ENCODE results near the gene OBP2A. TPM values are rescaled to one million over a fixed set of nuclear protein-coding genes. Genes with fewer than 3 reads are reported as not detected.
A peak's percentile ranks its signal among the peaks of the same experiment; 100 is the strongest.

OBP2A gene
- total and polyA plus RNA-seq, 3 donors from 2014 or later = 11.8 to 19.0 (median 13.9) TPM

DNA sequence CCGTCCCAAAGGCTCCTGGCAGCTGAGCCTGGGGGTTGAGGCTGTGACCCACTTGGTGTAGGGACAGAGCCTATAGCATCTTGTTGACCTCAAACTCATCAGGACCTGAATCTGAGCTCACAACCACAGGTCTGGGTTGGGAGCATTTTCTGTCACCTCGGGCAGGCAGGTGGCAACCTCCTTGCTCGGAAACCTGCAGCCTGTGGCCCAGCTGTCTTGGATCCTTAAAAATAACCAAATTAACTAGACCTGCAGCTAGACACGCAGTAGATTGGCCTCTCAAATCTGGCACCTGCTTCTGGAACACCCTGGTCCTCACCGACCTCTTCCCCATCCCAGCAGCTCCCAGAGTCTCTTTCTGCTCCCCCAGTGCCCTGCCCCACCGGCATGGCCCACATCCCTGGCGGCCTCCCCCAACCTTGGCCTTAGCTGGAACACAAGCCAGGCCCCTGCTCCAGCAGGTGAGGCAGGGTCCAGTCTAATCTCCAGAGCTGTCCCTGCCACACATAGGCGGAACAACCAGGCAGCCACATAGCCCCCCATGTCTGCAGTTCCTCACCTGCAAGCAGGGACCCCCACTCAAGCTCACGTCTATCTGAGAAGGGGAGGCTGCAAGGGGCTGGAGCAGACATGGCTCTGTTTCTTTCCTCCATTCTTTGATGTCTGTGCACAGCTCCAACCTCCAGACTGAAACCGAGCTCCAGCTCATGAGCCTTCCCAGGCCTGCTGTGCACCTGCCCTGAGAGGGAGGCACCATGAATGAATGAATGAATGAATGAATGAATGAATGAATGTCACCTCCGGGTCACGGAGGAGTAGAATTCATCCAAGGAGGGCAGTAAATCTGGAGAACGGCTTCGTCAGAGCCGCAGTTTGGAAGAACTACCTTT lies 43.9 kb downstream of the OBP2A start:
- DNase-seq = peak; percentile 3
- no peaks in the 10 kb centered on the region for H3K27me3 ChIP-seq

DNA sequence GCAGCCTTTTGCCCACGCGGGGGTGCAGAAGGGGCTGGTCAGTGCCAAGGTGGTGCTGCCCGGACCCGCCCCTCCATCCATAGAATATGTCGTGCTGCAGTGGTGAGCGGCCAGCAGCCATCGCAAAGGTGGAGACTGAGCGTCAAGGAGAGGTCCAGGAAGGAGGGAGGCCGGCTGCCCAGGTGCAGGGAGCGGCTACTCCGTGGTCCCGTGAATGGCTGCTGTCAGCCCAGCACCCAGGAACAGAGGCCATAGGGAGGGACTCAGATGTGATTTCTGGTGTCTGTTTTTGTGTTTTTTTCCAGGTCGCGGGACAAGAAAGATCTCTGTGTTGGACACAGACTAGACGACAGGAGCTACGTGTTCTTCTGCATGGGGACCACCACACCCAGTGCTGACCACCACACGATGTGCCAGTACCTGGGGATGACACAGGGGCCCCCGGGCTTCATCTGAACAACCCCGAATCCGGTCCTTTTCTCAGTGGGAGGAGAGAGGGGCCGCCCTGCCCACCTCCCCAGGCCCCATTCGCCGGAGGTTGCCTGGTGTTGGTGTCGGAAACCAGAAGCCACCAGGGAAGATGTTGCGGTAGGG lies 44.7 kb downstream of the OBP2A start:
- Histone ChIP-seq H3K27me3 (no peaks in the 10 kb centered on the region), H3K9me3 (no peaks in the 10 kb centered on the region), H3K36me3 (ENCODE audit: low read depth, missing control alignments) (no peaks in the 10 kb centered on the region), H3K27ac (no peak overlapping the region), H3K4me1 (no peaks in the 10 kb centered on the region), H3K4me3 (no peak overlapping the region)
- no peak for TF ChIP-seq POLR2A (IDR thresholded peaks at IDR 0.05)
- TF ChIP-seq, protein P1, sequence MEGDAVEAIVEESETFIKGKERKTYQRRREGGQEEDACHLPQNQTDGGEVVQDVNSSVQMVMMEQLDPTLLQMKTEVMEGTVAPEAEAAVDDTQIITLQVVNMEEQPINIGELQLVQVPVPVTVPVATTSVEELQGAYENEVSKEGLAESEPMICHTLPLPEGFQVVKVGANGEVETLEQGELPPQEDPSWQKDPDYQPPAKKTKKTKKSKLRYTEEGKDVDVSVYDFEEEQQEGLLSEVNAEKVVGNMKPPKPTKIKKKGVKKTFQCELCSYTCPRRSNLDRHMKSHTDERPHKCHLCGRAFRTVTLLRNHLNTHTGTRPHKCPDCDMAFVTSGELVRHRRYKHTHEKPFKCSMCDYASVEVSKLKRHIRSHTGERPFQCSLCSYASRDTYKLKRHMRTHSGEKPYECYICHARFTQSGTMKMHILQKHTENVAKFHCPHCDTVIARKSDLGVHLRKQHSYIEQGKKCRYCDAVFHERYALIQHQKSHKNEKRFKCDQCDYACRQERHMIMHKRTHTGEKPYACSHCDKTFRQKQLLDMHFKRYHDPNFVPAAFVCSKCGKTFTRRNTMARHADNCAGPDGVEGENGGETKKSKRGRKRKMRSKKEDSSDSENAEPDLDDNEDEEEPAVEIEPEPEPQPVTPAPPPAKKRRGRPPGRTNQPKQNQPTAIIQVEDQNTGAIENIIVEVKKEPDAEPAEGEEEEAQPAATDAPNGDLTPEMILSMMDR (IDR thresholded peaks at IDR 0.05) = no peak
- intact Hi-C loops (cut with DNase I; ENCODE audit: low total_unique reads) = no loop called here
- peak; percentile 4 for DNase-seq
- 83 to 88% methylated on average over 24 to 25 of the region's 25 CpGs for WGBS, 2 donors

More for the DNA sequence above, 43.9 kb downstream of the OBP2A start:
- H3K4me1 ChIP-seq = no peaks in the 10 kb centered on the region
- no peaks in the 10 kb centered on the region for H3K36me3 ChIP-seq (ENCODE audit: low read depth, missing control alignments)
- no peaks in the 10 kb centered on the region for H3K9me3 ChIP-seq
- no peak overlapping the region for H3K4me3 ChIP-seq
- no peak overlapping the region for H3K27ac ChIP-seq
- TF ChIP-seq POLR2A (IDR thresholded peaks at IDR 0.05) = no peak
- TF ChIP-seq, protein P1 (IDR thresholded peaks at IDR 0.05) = no peak
- intact Hi-C loops (cut with DNase I; ENCODE audit: low total_unique reads) = no loop called here
- WGBS, 2 donors = 76 to 82% methylated on average over 13 to 15 of the region's 15 CpGs

DNA sequence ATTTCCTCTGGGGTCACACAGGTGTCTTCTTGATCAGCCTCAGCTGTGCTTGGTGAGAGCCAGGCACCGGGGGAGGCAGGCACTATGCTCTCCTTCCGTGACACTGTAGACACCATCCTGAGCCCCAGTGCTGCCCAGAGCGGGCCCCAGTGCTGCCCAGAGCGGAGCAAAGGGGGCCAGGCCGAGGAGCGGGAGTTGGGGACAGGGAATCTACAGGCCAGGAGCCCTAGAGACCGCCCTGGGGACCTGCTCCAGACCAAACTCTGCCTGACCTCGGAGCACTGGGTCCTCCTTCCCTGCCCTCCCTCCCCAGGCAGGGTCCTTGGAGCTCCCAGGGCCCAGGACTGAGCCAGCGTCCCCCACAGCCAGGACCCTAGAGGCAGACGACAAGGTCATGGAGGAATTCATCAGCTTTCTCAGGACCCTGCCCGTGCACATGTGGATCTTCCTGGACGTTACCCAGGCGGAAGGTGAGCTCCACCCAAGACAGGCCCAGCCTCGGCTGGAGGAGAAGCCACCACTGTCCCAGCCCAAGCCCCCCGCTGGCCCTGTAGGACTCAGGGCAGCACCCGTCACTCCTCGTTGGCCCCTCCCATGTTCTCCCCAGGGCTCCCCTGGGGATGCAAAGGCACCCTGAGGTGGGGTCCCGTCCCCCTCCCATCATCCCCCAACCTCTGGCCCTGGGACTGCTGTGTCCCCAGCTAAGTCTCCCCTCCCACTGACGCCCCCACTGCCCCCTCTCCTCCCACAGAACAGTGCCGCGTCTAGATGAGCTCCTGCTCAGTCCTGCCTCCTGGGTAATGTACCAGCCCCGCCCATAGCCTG lies 45.8 kb downstream of the OBP2A start:
- DNase-seq = peak; percentile 9
- Histone ChIP-seq H3K4me1 (no peaks in the 10 kb centered on the region), H3K9me3 (no peaks in the 10 kb centered on the region), H3K27me3 (no peaks in the 10 kb centered on the region), H3K27ac (no peak overlapping the region), H3K36me3 (ENCODE audit: low read depth, missing control alignments) (no peaks in the 10 kb centered on the region), H3K4me3 (no peak overlapping the region)
- WGBS, 2 donors = 68 to 88% methylated on average over 5 to 22 of the region's 22 CpGs
- intact Hi-C loops (cut with DNase I; ENCODE audit: low total_unique reads) = no loop called here
- TF ChIP-seq, protein P1 (IDR thresholded peaks at IDR 0.05) = no peak
- TF ChIP-seq POLR2A (IDR thresholded peaks at IDR 0.05) = no peak

DNA sequence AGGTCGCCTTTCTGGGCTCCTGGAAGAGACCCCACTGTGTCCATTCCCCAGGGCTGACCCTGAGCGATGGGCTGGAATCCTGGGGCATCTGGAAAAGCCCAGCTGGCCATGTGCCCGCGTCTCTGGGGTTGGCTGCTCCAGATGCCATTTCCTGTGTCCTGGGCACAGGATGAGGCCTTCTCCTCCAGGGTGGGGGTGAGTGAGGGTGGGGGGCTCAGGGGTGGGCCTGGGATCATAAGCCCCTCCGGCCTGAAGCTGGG lies 46.3 kb downstream of the OBP2A start:
- WGBS, 2 donors = 91 to 100% methylated on average over 1 to 5 of the region's 5 CpGs
- intact Hi-C loops (cut with DNase I; ENCODE audit: low total_unique reads) = no loop called here
- Histone ChIP-seq H3K4me1 (no peaks in the 10 kb centered on the region), H3K27ac (no peak overlapping the region), H3K36me3 (ENCODE audit: low read depth, missing control alignments) (no peaks in the 10 kb centered on the region), H3K27me3 (no peaks in the 10 kb centered on the region), H3K4me3 (no peak overlapping the region), H3K9me3 (no peaks in the 10 kb centered on the region)
- TF ChIP-seq, protein P1 (IDR thresholded peaks at IDR 0.05) = no peak
- no peak for TF ChIP-seq POLR2A (IDR thresholded peaks at IDR 0.05)
- DNase-seq = no peak
